Peyer's patch (tissue), 4 donors: ENCODE results near the gene TMEM168.

Experiments
- CTCF ChIP-seq, 6 experiments: fragments of 450-650 bp in 4 of 6; fragments of 200-600 bp in 2 of 6; sonication (generic) in 1 of 6; IDR thresholded peaks; one replicate each; pipeline ENCODE4 v1.5.1; 2017 to 2019; ENCODE audit warnings: antibody characterized with exemption in 6 of 6, mild to moderate bottlenecking in 3 of 6, moderate library complexity in 1 of 6
- POLR2A ChIP-seq, 2 donors: fragments of 450-650 bp; IDR thresholded peaks; one replicate each; pipeline ENCODE4 v1.5.1; 2017; ENCODE audit warnings: antibody characterized with exemption in 2 of 2, mild to moderate bottlenecking in 2 of 2, moderate library complexity in 2 of 2

- TF ChIP-seq CTCF (IDR thresholded peaks at IDR 0.05) (no peak), POLR2A (IDR thresholded peaks at IDR 0.05) (no peak)
Measured at GRCh38 chr7:112788778-112789343, 1.3 kb downstream of the TMEM168 start.
